HCT116 (cell line): ENCODE results near the gene GMPR2.

Experiments
- POLR2A ChIP-seq: IDR thresholded peaks from 2 replicates; pipeline ENCODE4 v1.7.0; 2011; ENCODE audit warnings: borderline replicate concordance; ENCODE audit not compliant: insufficient read depth, insufficient read length; ENCODE audit errors: extremely low read depth
- POLR2AphosphoS5 ChIP-seq: IDR thresholded peaks from 2 replicates; pipeline ENCODE4 v1.6.1; 2011; ENCODE audit warnings: mild to moderate bottlenecking, low read depth, low read length, moderate library complexity
- YY1 ChIP-seq: IDR thresholded peaks from 2 replicates; pipeline ENCODE4 v1.6.1; 2011; ENCODE audit warnings: low read length, low read depth, moderate library complexity, mild to moderate bottlenecking; ENCODE audit not compliant: insufficient replicate concordance; ENCODE audit errors: extremely low read depth
- TF ChIP-seq, protein P1 (sequence below): IDR thresholded peaks from 2 replicates; pipeline ENCODE4 v1.6.1; 2012
- TF ChIP-seq, protein P2 (sequence below), 3 experiments: fragments of 200-600 bp in 1 of 3; sonication (generic) in 1 of 3; IDR thresholded peaks in 2 of 3; conservative IDR thresholded peaks in 1 of 3; 2 replicates each; pipeline ENCODE4 v1.5.1; 2012 to 2017; ENCODE audit warnings: low read depth in 2 of 3, low read length in 2 of 3, antibody characterized with exemption in 1 of 3, borderline replicate concordance in 1 of 3, control low read depth in 1 of 3, mild to moderate bottlenecking in 1 of 3, mixed read lengths in 1 of 3, mixed run types in 1 of 3, moderate library complexity in 1 of 3; ENCODE audit not compliant: insufficient read depth in 1 of 3

DNA sequence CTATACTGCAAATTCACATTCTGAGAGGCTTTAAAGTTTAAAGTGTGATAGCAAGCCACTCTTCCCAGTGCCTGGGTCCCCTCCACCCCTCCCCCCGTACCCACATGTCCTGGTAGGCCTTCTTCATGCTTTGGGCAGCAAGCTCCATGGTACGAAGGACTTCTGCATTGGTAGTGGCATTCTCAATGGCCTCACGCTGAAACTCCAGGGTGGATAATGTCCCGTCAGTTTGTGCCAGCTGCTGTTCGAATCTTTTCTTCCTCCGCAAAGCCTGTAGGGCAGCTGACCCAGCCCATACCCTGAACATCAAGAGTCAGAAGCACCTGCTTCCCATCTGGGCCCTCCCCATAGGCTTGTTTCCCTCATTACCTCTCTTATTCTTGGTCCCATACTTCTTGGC lies 21.4 kb upstream of the GMPR2 start:
- TF ChIP-seq, protein P1, sequence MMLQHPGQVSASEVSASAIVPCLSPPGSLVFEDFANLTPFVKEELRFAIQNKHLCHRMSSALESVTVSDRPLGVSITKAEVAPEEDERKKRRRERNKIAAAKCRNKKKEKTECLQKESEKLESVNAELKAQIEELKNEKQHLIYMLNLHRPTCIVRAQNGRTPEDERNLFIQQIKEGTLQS, result no peak
- no peak for TF ChIP-seq POLR2A
- TF ChIP-seq, protein P2, sequence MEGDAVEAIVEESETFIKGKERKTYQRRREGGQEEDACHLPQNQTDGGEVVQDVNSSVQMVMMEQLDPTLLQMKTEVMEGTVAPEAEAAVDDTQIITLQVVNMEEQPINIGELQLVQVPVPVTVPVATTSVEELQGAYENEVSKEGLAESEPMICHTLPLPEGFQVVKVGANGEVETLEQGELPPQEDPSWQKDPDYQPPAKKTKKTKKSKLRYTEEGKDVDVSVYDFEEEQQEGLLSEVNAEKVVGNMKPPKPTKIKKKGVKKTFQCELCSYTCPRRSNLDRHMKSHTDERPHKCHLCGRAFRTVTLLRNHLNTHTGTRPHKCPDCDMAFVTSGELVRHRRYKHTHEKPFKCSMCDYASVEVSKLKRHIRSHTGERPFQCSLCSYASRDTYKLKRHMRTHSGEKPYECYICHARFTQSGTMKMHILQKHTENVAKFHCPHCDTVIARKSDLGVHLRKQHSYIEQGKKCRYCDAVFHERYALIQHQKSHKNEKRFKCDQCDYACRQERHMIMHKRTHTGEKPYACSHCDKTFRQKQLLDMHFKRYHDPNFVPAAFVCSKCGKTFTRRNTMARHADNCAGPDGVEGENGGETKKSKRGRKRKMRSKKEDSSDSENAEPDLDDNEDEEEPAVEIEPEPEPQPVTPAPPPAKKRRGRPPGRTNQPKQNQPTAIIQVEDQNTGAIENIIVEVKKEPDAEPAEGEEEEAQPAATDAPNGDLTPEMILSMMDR (IDR thresholded peaks at IDR 0.05 in 2 of 3, conservative IDR thresholded peaks at IDR 0.05 in 1 of 3; ENCODE audit: borderline replicate concordance in 1 of 3, insufficient read depth in 1 of 3, low read depth in 2 of 3, low read length in 2 of 3), result no peak
- no peak for TF ChIP-seq POLR2AphosphoS5
- TF ChIP-seq YY1, result no peak
